TTC549 (cell line): ENCODE results near the gene CHST12.
"Not testable (repeated sequence)": the region's sequence is repeated elsewhere in the genome, so short reads cannot be mapped to it uniquely, and the experiment has no call there.

Experiments
- FAIRE-seq: peaks from 2 replicates; lab custom pipeline; 2012; peaks lifted over from hg19 to GRCh38; lab: Jason Lieb, UNC

The CHST12 gene

GRCh38 chr7:2378125-2378524, 25.3 kb upstream of the CHST12 start:
- FAIRE-seq = not testable (repeated sequence)

GRCh38 chr7:2379161-2379560, 24.2 kb upstream of the CHST12 start:
- no peak for FAIRE-seq

- FAIRE-seq = no peak
Measured at GRCh38 chr7:2379821-2380450, 23.5 kb upstream of the CHST12 start.

- FAIRE-seq = no peak
Measured at GRCh38 chr7:2380461-2380860, 22.9 kb upstream of the CHST12 start.

DNA sequence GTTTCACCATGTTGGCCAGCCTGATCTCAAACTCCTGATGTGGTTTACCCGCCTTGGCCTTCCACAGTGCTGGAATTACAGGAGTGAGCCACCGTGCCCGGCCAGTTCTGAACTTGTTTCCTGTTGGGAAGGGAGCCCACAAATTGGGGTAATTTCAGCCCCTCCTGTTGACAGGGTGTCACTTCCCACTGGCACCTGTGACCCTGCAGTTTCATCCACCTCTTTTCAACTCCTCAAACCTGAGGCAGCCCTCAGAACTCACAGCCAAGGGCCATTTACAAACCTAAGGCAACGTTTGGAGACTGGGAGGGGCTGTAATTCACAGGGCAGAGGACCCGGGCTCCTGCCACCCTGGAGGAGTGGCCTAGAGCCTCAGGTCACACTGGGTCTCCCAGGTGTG, 22.2 kb upstream of the CHST12 start:
- FAIRE-seq = no peak

DNA sequence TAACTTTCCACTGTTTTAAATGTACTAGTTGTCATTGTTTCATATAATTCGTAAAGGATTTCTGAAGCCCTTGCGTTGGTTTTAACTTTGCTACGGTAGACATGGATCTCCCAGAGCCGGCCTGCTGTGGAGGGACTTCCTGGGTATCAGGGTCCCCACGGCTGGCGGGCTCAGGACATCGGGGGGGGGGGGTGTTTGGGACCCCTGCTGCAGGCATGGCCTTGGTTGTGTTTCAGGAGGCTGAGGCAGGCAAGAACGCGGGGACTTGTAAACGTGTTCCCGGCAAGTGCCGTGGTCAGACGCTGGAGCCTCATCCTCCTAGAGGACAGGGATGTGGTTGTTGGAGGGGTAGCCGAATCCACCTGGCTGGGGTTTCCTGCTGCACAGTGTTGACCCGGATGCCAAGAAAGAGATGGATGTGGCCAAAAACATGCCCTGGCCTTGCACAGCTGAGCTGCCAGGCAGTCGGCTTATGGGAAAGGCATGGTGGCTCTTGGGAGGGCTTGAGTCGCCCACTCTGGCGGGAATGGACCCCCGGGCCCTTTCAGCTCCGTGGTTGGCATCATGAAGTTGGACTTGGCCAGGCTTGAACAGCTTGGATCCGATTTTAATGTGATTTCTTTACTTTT, 21.4 kb upstream of the CHST12 start:
- FAIRE-seq = no peak

DNA sequence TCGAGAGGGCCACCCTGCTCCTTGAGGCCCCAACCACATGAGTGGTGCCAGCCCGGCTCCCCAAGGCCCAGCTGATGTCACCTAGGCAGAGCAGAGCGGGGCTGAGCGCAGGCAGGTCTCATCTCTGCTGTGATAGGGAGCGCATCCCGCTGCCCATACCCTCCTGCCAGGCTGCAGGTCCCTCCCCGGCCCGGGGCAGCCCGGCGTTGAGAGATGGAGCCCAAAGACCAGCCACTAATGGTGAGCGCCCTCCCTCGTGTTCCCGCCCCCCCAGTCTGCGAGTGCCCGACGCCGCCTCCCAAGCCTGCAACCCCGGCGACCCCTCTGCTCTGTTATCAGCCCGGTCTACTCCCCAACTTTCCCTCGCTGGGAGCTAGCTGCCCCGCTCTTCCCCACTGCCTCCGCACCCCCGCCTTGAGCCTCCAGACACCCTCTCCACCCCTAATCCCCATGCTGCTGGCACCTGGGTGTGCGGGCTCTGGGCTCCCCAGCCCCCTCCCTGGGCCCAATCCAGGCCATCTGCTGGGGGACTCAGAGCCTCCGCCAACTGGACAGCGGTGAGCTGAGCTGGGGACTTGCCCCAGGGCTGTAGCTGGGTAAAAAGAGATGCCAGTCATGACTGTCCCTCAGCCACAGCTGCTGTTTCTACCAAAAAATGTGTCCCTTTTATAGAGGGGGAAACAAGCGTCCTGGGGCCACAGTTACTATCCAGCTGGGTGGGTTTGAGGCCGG, 19.7 kb upstream of the CHST12 start:
- FAIRE-seq = no peak

- no peak for FAIRE-seq
Measured at GRCh38 chr7:2384354-2385243, 18.8 kb upstream of the CHST12 start.

DNA sequence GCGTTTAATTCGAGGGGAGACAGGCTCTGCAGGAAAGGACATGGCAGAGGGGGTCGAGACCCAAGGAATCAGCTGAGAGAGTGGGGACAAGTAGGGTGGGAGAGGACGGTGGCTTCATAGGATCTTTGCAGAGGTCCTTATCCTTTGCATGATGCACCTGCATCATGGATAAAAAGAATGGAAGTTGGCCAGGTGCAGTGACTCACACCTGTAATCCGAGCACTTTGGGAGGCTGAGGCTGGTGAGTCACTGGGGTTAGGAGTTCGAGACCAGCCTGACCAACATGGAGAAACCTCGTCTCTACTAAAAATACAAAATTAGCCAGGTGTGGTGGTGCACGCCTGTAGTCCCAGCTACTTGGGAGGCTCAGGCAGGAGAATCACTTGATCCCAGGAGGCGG, 17.3 kb upstream of the CHST12 start:
- not testable (repeated sequence) for FAIRE-seq

- FAIRE-seq = no peak
Measured at GRCh38 chr7:2386964-2387669, 16.3 kb upstream of the CHST12 start.

- FAIRE-seq = no peak
Measured at GRCh38 chr7:2387897-2388636, 15.3 kb upstream of the CHST12 start.

- no peak for FAIRE-seq
Measured at GRCh38 chr7:2388637-2388954, 14.8 kb upstream of the CHST12 start.

- FAIRE-seq = not testable (repeated sequence)
Measured at GRCh38 chr7:2390020-2390816, 13.2 kb upstream of the CHST12 start.

DNA sequence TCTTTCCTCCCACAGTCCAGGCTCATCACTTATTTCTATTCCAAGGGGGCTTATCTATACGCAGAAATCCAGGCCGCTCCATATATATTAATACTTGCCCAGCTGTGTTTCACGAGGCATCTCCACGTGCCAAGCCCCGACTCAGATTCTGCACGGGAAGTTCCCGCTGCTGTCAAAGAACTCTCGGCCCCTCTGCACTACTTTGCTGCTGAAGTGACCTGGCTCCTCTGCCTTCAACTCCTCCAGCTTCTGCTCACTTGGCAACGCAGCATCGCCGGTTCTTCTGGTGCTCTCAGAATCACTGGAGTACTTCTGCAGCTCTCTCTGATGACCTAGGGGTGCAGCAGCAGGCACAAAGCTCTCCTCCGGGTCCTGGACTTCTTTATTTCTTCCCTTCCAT, 9.7 kb upstream of the CHST12 start:
- no peak for FAIRE-seq

DNA sequence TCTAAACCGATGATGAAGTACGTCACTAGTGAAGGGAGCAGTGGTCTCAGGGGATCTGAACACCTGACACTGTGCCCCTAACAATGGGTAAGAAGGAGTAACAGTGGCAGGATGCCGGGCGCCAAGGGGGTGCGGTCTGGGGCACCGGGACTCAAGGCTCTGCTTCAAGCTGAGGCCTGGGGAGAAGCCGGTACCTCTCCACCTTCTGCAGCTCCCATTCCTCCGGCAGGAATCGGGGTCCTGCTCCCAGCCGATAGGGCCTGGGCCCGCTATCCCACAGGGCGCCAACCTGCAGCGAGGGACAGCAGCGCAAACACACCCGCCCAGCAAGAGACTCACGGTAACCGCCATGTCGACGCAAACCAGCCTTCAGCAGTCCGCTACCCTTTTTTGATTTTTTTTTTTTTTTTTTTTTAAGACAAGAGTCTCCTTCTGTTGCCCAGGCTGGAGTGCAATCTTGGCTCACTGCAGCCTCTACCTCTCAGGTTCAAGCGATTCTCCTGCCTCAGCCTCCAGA, 8.8 kb upstream of the CHST12 start:
- FAIRE-seq = no peak

- no peak for FAIRE-seq
Measured at GRCh38 chr7:2398506-2398905, 4.9 kb upstream of the CHST12 start.

DNA sequence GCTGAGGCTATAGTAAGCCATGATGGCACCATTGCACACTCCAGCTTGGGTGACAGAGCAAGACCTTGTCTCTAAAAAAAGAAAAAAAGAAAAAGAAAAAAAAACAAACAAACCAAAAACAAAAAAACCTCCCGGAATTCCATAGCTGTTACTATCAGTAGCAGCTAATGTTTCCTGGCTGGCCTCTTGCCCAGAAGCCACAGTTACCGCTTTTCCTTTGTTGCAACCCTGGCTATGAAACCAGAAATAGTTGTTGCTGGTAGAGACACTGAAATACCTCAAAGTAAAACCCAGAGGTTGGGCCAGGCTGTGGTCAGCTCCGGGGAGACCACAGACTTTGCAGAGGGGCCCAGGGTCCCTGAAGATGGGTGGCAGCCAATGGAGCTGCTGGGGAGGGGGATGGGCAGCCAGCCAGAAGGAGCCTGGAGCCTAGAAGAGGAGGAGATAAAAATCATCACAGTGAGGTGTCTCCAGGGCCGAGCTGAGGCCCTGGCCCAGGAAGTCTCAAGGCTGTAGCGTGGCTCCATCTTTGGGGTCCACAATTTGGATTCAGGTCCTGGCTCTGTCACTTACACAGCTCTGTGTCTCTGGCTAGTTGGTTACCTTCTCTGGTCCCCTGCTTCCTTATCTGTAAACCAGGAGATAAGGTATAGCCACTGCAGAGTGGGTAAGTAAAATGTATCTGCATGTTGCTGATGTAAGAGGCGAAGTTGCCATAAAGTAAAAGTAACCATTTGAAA, 3.4 kb upstream of the CHST12 start:
- FAIRE-seq = no peak

DNA sequence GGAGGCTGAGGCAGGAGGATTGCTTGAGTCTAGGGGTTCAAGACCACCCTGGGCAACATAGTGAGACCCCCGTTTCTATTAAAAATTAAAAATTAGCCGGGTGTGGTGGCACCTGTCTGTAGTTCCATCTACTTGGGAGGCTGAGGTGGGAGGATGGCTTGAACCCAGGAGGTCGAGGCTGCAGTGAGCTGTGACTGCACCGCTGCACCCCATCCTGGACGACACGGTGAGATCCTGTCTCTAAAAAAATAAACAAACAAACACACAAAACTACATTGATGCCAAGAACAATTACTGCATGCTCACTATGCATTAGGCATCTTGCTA, 761 bp upstream of the CHST12 start:
- FAIRE-seq = no peak

- FAIRE-seq = no peak
Measured at GRCh38 chr7:2403718-2404648, 572 bp downstream of the CHST12 start.
